HepG2 (cell line): ENCODE results near the gene PIF1. TPM values are rescaled to one million over a fixed set of nuclear protein-coding genes. Genes with fewer than 3 reads are reported as not detected.

Source experiments
- ATF4 ChIP-seq, 2 experiments: fragments of 450-650 bp in 1 of 2; sonication (generic) in 1 of 2; formaldehyde crosslinking; IDR thresholded peaks; 2 replicates each; pipeline versions ENCODE4 v1.5.0 to v1.8.0; 2020 to 2022; ENCODE audit warnings: mild to moderate bottlenecking in 1 of 2, missing genetic modification reagents in 1 of 2
- HIVEP1 ChIP-seq: sonication (generic); formaldehyde crosslinking; IDR thresholded peaks from 2 replicates; pipeline ENCODE4 v1.4.0; 2020; ENCODE audit warnings: mild to moderate bottlenecking, missing genetic modification reagents
- HNF1B ChIP-seq: sonication (generic); formaldehyde crosslinking; IDR thresholded peaks from 2 replicates; pipeline ENCODE4 v1.5.1; 2020; ENCODE audit warnings: mild to moderate bottlenecking, moderate library complexity, missing genetic modification reagents
- HOXA5 ChIP-seq: sonication (generic); formaldehyde crosslinking; IDR thresholded peaks from 2 replicates; pipeline ENCODE4 v1.4.0; 2020; ENCODE audit warnings: missing genetic modification reagents
- MIER2 ChIP-seq: IDR thresholded peaks from 2 replicates; pipeline ENCODE4 v1.6.1; 2016; ENCODE audit warnings: missing biosample characterization, missing genetic modification reagents
- MYNN ChIP-seq: sonication (generic); formaldehyde crosslinking; IDR thresholded peaks from 2 replicates; pipeline ENCODE4 v1.4.0; 2020; ENCODE audit warnings: mild to moderate bottlenecking, low read depth, missing genetic modification reagents
- PAXIP1 ChIP-seq: sonication (generic); formaldehyde crosslinking; conservative IDR thresholded peaks from 2 replicates; pipeline ENCODE4 v1.4.0; 2020; ENCODE audit warnings: mild to moderate bottlenecking, missing genetic modification reagents, moderate library complexity
- PBX3 ChIP-seq: sonication (generic); formaldehyde crosslinking; IDR thresholded peaks from 2 replicates; pipeline ENCODE4 v1.8.1; 2023; ENCODE audit warnings: missing genetic modification reagents, inconsistent platforms, borderline replicate concordance
- REST ChIP-seq, 2 experiments: IDR thresholded peaks; 2 replicates each; pipeline ENCODE4 v1.6.1; 2011 to 2012; ENCODE audit warnings: low read length in 2 of 2, borderline replicate concordance in 1 of 2, low read depth in 1 of 2, mild to moderate bottlenecking in 1 of 2, moderate library complexity in 1 of 2
- SIX1 ChIP-seq: sonication (generic); formaldehyde crosslinking; IDR thresholded peaks from 2 replicates; pipeline ENCODE4 v1.4.0; 2020; ENCODE audit warnings: missing genetic modification reagents, borderline replicate concordance
- ZBTB42 ChIP-seq: sonication (generic); formaldehyde crosslinking; IDR thresholded peaks from 2 replicates; pipeline ENCODE4 v1.5.0; 2020; ENCODE audit warnings: mild to moderate bottlenecking, missing genetic modification reagents
- ZBTB7A ChIP-seq: sonication (generic); formaldehyde crosslinking; IDR thresholded peaks from 2 replicates; pipeline ENCODE4 v1.8.0; 2022; ENCODE audit warnings: mild to moderate bottlenecking, missing genetic modification reagents
- ZNF230 ChIP-seq: sonication (generic); formaldehyde crosslinking; IDR thresholded peaks from 2 replicates; pipeline ENCODE4 v1.4.0; 2020; ENCODE audit warnings: mild to moderate bottlenecking, missing genetic modification reagents
- ZNF235 ChIP-seq: sonication (generic); formaldehyde crosslinking; IDR thresholded peaks from 2 replicates; pipeline ENCODE4 v1.8.1; 2023; ENCODE audit warnings: mild to moderate bottlenecking, missing genetic modification reagents, borderline replicate concordance
- ZNF44 ChIP-seq: sonication (generic); formaldehyde crosslinking; IDR thresholded peaks from 2 replicates; pipeline ENCODE4 v1.5.1; 2020; ENCODE audit warnings: mild to moderate bottlenecking, missing genetic modification reagents
- ZNF713 ChIP-seq: sonication (generic); formaldehyde crosslinking; IDR thresholded peaks from 2 replicates; pipeline ENCODE4 v1.4.0; 2020; ENCODE audit warnings: mild to moderate bottlenecking, missing genetic modification reagents
- ZNF816 ChIP-seq: sonication (generic); formaldehyde crosslinking; IDR thresholded peaks from 2 replicates; pipeline ENCODE4 v1.8.0; 2022; ENCODE audit warnings: missing genetic modification reagents, mild to moderate bottlenecking, borderline replicate concordance
- polyA plus RNA-seq, 8 experiments: library from polyadenylated mRNA; depleted of rRNA in 3 of 8; stranded (reverse) in 7 of 8; unstranded in 1 of 8; fragments of >200 nt; fragmentation: Illumina TruSeq in 4 of 8; extraction: Trizol in 4 of 8; gene quantifications; 2 replicates each; pipeline versions ENCODE4 v1.2.1 to v1.2.3, GENCODE V29; 2011 to 2016; ENCODE audit warnings: low read depth in 4 of 8, missing spikeins in 1 of 8, mixed read lengths in 1 of 8; ENCODE audit not compliant: insufficient read depth in 1 of 8
- total RNA-seq, 5 experiments: library from RNA; depleted of rRNA; stranded (reverse); fragments of >200 nt; fragmentation: Illumina TruSeq; extraction: Trizol; gene quantifications; 2 replicates each; pipeline ENCODE4 v1.2.3, GENCODE V29; 2016; ENCODE audit warnings: low read depth in 1 of 5

Gene PIF1
- total and polyA plus RNA-seq, 2 of the 13 experiments (the other 11 are each of a cell fraction or from before 2014, with no cell fraction given) = 18.5 to 19.7 TPM

GRCh38 chr15:64825431-64826294 is at the start of gene PIF1 (continued):
- TF ChIP-seq HNF1B (CRISPR knock-in tag) (peak; percentile 74), ZNF816 (CRISPR knock-in tag) (peak; percentile 75; the same call in 1 of the 2 replicates), ZBTB7A (CRISPR knock-in tag) (no peak), ZNF235 (CRISPR knock-in tag) (no peak; the same call in 1 of the 2 replicates), MYNN (CRISPR knock-in tag) (no peak), MIER2 (no peak), ZNF44 (CRISPR knock-in tag) (0 out of 2 replicates have a peak, but pooled peaks have one; percentile 49), ZBTB42 (CRISPR knock-in tag) (no peak), PAXIP1 (CRISPR knock-in tag) (peak; percentile 80), ZNF713 (CRISPR knock-in tag) (no peak), REST (IDR thresholded peaks at IDR 0.05; ENCODE audit: borderline replicate concordance in 1 of 2, low read depth in 1 of 2, low read length in 2 of 2) (no peak), HOXA5 (no peak), SIX1 (no peak), ZNF230 (CRISPR knock-in tag) (no peak), ATF4 (CRISPR knock-in tag; IDR thresholded peaks at IDR 0.05) (no peak), HIVEP1 (CRISPR knock-in tag) (peak; percentile 58; the same call in 1 of the 2 replicates), PBX3 (CRISPR knock-in tag) (no peak)
